Loucy (cell line): ENCODE data around the gene CDC42EP2.

Experiments
- H2AFZ ChIP-seq: fragments of 200-600 bp; sonication (generic); 2 replicates; pipeline ENCODE4 v1.6.0; 2016; ENCODE audit warnings: antibody characterized with exemption, mild to moderate bottlenecking, low read length, moderate library complexity
- H3F3A ChIP-seq: fragments of 200-600 bp; 2 replicates; pipeline ENCODE4 v1.6.0; 2016; ENCODE audit warnings: antibody characterized with exemption, low read depth, mild to moderate bottlenecking
- H3K27me3 ChIP-seq: fragments of 200-600 bp; sonication (generic); 2 replicates; pipeline ENCODE4 v1.6.1; 2014; ENCODE audit warnings: low read length, mild to moderate bottlenecking; ENCODE audit not compliant: insufficient read depth, poor library complexity, severe bottlenecking
- H3K36me3 ChIP-seq: fragments of 200-600 bp; sonication (generic); 2 replicates; pipeline ENCODE4 v1.6.1; 2016; ENCODE audit warnings: low read length; ENCODE audit not compliant: insufficient read depth
- H3K4me1 ChIP-seq: fragments of 200-600 bp; sonication (generic); 2 replicates; pipeline ENCODE4 v1.5.1; 2014; ENCODE audit warnings: low read length, mild to moderate bottlenecking; ENCODE audit not compliant: insufficient read depth, poor library complexity, severe bottlenecking
- H3K4me2 ChIP-seq: fragments of 200-600 bp; sonication (generic); 2 replicates; pipeline ENCODE4 v1.6.0; 2014; ENCODE audit warnings: antibody characterized with exemption, low read length, low read depth, mild to moderate bottlenecking; ENCODE audit not compliant: poor library complexity, severe bottlenecking
- H3K4me3 ChIP-seq: fragments of 200-600 bp; sonication (generic); 2 replicates; pipeline ENCODE4 v1.5.1; 2014; ENCODE audit warnings: low read length, mild to moderate bottlenecking, mixed read lengths; ENCODE audit not compliant: poor library complexity, severe bottlenecking
- H3K79me2 ChIP-seq: fragments of 200-600 bp; sonication (generic); 2 replicates; pipeline ENCODE4 v1.6.1; 2014; ENCODE audit warnings: low read length; ENCODE audit not compliant: insufficient read depth
- H3K9ac ChIP-seq: fragments of 200-600 bp; sonication (generic); 2 replicates; pipeline ENCODE4 v1.6.0; 2014; ENCODE audit warnings: mild to moderate bottlenecking, low read depth, low read length, moderate library complexity; ENCODE audit not compliant: poor library complexity, severe bottlenecking
- H3K9me2 ChIP-seq: fragments of 200-600 bp; sonication (generic); replicated peaks from 2 replicates; pipeline ENCODE4 v1.6.1; 2016; ENCODE audit warnings: low read depth, low read length, mixed read lengths
- H3K9me3 ChIP-seq: fragments of 200-600 bp; sonication (generic); 2 replicates; pipeline ENCODE4 v1.6.1; 2014; ENCODE audit warnings: mild to moderate bottlenecking, antibody characterized with exemption, low read length, low read depth; ENCODE audit not compliant: insufficient read depth
- H4K20me1 ChIP-seq: fragments of 200-600 bp; sonication (generic); 2 replicates; pipeline ENCODE4 v1.6.0; 2014; ENCODE audit warnings: antibody characterized with exemption, low read length, mild to moderate bottlenecking; ENCODE audit not compliant: insufficient read depth, poor library complexity, severe bottlenecking
- EZH2phosphoT487 ChIP-seq: fragments of 200-600 bp; IDR thresholded peaks from 2 replicates; pipeline ENCODE4 v1.6.1; 2018; ENCODE audit warnings: antibody characterized with exemption, mild to moderate bottlenecking, moderate library complexity, borderline replicate concordance
- TF ChIP-seq, protein P1 (sequence below): fragments of 200-600 bp; sonication (generic); conservative IDR thresholded peaks from 2 replicates; pipeline ENCODE4 v1.5.1; 2014; ENCODE audit warnings: mild to moderate bottlenecking, antibody characterized with exemption, low read length

Gene CDC42EP2

GRCh38 chr11:65275906-65276305, 38.8 kb upstream of the CDC42EP2 start:
- no peak for TF ChIP-seq EZH2phosphoT487
- TF ChIP-seq, protein P1, sequence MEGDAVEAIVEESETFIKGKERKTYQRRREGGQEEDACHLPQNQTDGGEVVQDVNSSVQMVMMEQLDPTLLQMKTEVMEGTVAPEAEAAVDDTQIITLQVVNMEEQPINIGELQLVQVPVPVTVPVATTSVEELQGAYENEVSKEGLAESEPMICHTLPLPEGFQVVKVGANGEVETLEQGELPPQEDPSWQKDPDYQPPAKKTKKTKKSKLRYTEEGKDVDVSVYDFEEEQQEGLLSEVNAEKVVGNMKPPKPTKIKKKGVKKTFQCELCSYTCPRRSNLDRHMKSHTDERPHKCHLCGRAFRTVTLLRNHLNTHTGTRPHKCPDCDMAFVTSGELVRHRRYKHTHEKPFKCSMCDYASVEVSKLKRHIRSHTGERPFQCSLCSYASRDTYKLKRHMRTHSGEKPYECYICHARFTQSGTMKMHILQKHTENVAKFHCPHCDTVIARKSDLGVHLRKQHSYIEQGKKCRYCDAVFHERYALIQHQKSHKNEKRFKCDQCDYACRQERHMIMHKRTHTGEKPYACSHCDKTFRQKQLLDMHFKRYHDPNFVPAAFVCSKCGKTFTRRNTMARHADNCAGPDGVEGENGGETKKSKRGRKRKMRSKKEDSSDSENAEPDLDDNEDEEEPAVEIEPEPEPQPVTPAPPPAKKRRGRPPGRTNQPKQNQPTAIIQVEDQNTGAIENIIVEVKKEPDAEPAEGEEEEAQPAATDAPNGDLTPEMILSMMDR = no peak
- Histone ChIP-seq H3K9me2 (no peaks in the 10 kb centered on the region), H3K9me3 (no peaks in the 10 kb centered on the region), H3K4me1 (no peaks in the 10 kb centered on the region), H3K36me3 (peaks cover 43% of the 10 kb centered on the region; the same call in 1 of the 2 replicates), H3K4me3 (no peak overlapping the region), H2AFZ (no peak overlapping the region), H3K79me2 (no peaks in the 10 kb centered on the region), H4K20me1 (no peaks in the 10 kb centered on the region), H3F3A (no peaks in the 10 kb centered on the region), H3K9ac (no peak overlapping the region), H3K4me2 (no peak overlapping the region), H3K27me3 (no peaks in the 10 kb centered on the region)

DNA sequence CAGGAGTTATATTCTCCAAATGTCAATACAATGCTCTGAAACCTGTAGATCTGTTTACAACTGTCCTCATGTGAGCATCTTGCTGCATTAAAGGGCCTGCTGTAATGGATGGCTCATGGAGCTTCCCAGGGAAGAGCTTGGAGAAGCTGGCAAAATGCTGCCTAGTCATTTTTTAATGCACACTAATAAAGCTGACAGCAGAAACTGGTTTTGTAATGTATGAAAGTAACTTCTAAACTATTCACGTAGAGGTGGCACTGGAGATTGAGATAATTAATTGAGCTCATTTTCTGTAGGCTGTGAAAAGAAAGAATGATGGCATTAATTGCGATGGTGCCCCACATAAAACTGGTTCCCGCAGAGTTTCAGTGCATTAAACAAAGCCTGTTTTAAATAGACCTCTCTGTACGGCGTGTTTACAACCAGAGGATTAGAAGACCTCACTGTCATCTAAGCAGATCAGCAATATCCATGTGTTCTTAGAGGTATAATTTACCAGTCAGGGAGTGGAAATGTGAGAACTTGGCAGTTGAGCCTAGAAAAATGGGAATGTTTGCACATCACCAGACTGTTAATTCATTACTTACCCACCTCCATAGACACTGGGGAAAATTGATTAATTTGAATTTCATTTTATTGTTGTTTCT, 36.9 kb upstream of the CDC42EP2 start:
- Histone ChIP-seq H3K4me2 (no peak overlapping the region), H3K9me3 (no peaks in the 10 kb centered on the region), H3K36me3 (peaks cover 58% of the 10 kb centered on the region), H3K9me2 (no peaks in the 10 kb centered on the region), H3K4me1 (no peaks in the 10 kb centered on the region), H2AFZ (no peak overlapping the region), H3K9ac (no peak overlapping the region), H4K20me1 (no peaks in the 10 kb centered on the region), H3F3A (no peaks in the 10 kb centered on the region), H3K27me3 (no peaks in the 10 kb centered on the region), H3K79me2 (no peaks in the 10 kb centered on the region), H3K4me3 (no peak overlapping the region)
- TF ChIP-seq EZH2phosphoT487 = no peak
- TF ChIP-seq, protein P1 = no peak

GRCh38 chr11:65278356-65278755, 36.3 kb upstream of the CDC42EP2 start:
- H3F3A ChIP-seq = no peaks in the 10 kb centered on the region
- H3K36me3 ChIP-seq = peaks cover 62% of the 10 kb centered on the region
- TF ChIP-seq, protein P1 = no peak
- no peak for TF ChIP-seq EZH2phosphoT487
- H3K9ac ChIP-seq = no peak overlapping the region
- no peak overlapping the region for H2AFZ ChIP-seq
- no peaks in the 10 kb centered on the region for H3K27me3 ChIP-seq
- no peaks in the 10 kb centered on the region for H3K9me2 ChIP-seq
- H3K4me3 ChIP-seq = no peak overlapping the region
- H3K4me2 ChIP-seq = no peak overlapping the region
- H3K4me1 ChIP-seq = no peaks in the 10 kb centered on the region
- no peaks in the 10 kb centered on the region for H4K20me1 ChIP-seq
- no peaks in the 10 kb centered on the region for H3K9me3 ChIP-seq
- H3K79me2 ChIP-seq = no peaks in the 10 kb centered on the region
